ENCODE data around the gene KDM7A.
A peak's percentile ranks its signal among the peaks of the same experiment; 100 is the strongest.
"Not testable (repeated sequence)": the region's sequence is repeated elsewhere in the genome, so short reads cannot be mapped to it uniquely, and the experiment has no call there.

Gene KDM7A

DNA sequence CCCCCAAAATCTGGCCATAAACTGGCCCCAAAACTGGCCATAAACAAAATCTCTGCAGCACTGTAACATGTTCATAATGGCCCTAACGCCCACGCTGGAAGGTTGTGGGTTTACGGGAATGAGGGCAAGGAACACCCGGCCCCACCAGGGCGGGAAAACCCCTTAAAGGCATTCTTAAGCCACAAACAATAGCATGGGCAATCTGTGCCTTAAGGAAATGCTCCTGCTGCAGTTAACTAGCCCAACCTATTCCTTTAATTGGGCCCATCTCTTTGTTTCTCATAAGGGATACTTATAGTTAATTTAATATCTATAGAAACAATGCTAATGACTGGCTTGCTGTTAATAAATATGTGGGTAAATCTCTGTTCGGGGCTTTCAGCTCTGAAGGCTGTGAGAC, 26.2 kb upstream of the KDM7A start:
- not testable (repeated sequence) for DNase-seq (ENCODE audit: low spot score)

DNA sequence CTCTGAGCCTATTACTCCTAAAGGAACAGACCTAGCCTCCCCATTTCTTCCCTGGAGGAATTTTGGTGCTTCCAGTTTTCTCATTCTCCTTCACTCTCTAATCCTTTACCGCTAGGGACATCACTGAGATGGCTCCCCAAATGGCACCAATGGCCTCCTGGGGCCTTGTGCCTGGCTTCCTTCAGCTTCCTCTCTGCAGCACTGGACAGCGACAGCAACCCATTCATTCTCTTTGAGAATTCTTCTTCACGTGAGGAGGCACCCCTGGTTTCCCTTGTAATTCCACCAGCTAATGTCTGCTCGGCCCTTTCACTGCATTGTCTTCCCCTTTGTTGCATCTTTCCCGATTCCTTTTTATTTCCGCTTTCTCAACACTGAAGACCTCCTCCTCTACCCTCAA, 24.6 kb upstream of the KDM7A start:
- DNase-seq (ENCODE audit: low spot score): no peak

DNA sequence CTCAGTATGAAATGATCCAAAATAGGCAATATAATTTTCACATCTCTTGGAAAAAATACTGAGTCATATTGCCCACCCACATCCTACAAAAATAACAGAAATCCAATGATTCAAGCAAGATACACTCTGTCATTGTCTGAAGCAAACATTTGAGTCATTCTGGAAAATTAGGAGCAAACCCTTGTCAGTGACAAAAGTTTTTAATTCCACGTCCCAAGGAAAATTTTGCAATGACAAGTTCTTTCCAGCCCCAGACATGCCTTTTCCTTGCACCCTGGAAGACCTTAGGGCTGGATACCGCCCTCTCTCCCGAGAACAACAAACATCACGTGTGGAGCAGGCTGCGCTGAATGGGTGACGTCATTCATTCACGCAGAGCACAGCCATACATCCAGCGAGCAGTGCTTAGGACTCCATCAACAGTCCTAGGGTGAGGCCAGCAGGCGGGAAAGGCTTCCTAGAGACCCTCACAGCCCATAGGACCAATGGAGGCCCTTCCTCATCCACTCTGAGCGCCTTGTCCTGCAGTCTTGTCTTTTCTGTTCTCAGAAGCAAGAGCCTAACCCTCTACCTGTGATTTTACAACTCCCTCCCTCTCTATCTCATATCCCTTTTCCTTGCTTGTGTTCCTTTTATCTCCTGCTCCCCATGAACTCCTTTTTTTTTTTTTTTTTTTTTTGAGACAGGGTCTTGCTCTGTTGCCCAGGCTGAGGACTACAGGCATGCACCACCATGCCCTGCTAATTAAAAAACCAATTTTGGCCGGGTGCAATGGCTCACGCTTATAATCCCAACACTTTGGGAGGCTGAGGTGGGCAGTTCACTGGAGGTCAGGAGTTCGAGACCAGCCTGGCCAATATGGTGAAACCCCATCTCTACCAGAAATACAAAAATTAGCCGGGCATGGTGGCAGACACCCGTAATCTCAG, 23.5 kb upstream of the KDM7A start:
- DNase-seq (ENCODE audit: low spot score): peak; percentile 20

DNA sequence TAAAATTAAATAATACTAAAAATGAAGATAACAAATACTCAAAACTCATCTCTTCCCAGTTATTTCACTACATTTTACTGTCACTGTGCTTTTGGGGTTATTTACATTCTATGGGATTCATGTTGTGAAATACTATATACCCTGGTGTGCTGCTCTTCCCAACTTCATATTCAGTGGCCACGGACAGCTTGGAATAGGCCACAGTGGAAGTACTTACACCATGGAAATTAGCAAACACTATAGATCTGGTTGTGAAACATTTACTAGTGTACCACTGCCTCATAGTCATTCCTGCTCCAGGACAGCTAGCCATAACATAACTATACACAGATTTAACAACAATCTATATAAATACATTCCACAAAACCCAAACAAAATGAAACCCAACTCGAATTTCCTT, 21.2 kb upstream of the KDM7A start:
- no peak for DNase-seq (ENCODE audit: low spot score)

DNA sequence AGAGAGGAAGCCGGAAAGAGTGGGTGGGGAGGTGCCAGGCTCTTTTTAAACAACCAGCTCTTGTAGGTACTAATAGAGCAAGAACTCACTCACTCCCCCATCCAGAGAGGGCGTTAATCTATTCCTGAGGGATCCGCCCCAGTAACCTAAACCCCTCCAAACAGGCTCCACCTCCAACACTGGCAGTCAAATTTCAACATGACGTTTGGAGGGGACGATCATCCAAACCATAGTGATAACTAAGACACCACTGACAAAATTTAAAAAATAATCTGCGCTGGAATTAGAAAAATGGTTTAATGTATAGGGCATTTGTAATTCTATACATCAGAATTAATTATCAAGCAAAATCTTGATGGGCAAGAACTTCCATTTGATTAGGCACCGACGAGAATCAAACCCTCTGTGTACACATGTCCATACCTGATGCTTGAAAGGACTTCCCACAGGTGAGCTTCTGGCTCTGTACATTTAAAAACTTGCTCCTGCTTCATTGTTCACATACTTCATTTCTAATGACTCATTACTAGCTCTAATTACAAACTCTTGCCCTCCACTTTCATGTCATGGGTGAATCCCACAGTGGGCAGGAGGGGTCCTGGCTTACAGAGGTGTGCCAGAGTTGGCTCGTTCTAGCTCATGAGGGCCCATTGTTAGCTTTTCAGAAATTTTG, 20.6 kb upstream of the KDM7A start:
- DNase-seq (ENCODE audit: low spot score): no peak

DNA sequence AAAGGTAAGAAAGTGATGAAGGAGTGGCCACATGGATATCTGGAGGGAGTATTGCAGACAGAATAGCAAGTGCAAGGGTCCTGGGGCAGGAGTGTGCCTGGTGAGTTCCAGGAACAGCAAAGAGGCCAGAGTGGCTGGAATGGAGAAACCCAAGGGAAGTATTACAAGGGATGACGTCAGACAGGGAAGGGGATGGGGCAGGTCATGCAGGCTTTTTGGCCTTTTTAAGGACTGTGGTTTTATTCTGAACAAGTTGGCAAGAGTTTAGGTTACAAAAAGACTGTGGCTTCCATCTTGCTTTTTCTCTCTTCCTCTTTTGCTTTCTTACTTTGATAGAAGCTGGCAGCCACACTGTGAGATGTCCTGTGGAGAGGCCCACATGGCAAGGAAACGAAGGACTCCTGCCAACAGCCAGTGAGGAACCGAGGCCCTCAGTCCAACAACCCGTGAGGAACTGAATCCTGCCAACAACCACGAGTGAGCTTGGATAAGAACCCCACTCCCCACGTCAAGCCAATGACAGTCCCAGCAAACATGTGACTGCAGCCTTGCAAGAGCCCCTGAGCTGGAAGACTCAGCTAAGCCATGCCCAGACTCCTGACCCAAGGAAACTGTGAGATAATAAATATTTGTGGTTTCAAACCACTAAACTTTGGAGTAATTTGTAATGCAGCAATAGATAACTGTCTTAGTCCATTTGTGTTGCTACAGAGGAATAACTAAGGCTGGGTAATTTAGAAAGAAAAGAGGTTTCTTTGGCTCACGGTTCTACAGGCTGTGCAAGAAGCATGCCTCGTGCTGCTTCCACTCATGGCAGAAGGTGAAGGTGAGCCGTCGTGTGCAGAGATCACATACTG, 19.8 kb upstream of the KDM7A start:
- no peak for DNase-seq (ENCODE audit: low spot score)

DNA sequence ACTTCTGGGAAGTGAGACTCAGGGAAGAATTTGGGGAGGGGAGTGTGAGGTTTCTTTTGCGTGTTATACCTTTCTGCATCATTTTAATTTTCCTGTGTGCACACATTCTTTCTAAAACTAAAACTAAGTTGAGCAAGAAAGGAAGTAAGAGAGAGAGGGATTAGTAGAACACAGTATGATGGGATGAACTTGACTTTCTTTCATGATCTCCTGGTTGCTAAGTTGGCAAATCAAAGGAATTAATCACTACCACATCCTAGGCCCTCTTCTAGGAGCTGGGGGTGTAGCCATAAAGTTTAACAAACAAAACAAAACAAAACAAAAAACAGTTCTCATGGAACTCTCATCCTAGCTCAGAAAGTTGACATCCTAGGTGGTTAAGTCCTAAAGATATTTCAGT, 19.1 kb upstream of the KDM7A start:
- DNase-seq (ENCODE audit: low spot score): no peak

DNA sequence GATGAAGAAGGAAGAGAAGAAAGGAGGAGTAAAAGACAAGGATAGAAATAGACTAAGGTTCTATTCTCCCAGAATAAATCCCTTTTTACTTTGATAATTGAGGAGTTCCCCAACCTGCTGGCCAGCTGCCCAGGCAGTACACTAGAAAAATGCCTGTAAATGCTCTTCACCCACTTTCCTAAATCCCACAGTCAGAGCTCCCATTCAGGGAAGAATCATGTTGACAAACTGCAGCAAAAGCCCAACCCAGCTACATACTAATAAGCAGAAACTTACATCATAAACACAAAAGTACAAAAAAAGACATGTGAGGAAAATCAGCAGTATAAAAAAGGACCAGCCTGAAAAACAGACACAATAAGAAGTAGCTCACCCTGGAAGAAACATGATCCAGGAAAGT, 15.8 kb upstream of the KDM7A start:
- DNase-seq (ENCODE audit: low spot score): no peak

DNA sequence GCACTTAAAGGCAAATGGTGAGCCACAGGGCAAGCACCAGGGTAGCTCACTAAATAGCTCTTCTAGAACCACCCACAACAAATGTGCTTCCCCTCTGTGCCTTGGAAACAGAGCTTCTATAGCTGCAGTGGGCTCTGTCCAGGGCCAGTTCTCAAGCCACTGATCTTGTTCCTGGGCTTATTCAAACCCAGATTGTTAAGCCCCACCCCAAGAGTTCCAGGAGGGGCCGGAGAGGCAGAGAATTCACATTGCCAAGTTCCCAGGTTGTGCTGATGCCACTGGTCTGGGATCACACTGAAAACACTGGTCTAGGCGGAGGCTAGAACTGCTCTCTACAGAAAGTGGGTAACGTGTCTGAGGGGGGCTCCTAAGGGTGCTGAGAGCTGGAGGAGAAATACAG, 15.4 kb upstream of the KDM7A start:
- no peak for DNase-seq (ENCODE audit: low spot score)

DNA sequence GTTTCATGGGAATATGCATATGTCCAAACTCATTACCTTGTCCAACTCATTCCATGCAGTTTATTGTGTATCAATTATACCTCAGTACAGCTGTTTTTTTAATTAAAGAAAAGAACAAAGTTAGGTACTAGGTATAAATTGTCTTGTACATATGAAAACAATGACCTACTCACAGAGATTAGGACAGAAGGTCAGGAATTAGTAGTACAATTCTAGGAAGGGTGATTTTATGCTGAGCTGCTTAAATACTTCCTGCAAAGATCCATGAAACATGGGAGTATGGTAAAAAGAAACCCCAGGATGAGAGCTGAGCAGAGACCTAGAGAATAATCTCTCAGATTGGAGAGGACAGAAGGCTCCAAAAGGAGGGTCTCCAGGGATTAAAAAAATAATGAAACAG, 13.8 kb upstream of the KDM7A start:
- no peak for DNase-seq (ENCODE audit: low spot score)

DNA sequence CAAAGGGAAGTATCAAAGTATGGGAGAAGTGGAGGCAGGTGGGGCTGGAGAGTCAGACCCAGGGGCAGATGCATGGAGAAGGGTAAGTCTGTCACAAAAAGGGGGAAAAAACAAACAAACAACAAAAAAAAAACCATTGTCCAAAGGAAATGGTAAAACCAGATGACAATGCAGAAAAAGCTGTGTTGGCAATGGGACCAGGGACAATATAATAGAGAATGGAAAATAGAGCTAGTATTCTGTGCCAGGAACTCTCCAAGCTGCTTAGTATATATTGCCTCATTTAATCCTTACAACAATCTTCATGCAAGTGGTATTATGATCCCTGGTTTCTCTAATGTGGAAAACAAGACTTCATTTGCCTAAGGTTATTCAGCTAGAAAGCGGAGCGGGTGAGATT, 13.1 kb upstream of the KDM7A start:
- DNase-seq (ENCODE audit: low spot score): no peak

DNA sequence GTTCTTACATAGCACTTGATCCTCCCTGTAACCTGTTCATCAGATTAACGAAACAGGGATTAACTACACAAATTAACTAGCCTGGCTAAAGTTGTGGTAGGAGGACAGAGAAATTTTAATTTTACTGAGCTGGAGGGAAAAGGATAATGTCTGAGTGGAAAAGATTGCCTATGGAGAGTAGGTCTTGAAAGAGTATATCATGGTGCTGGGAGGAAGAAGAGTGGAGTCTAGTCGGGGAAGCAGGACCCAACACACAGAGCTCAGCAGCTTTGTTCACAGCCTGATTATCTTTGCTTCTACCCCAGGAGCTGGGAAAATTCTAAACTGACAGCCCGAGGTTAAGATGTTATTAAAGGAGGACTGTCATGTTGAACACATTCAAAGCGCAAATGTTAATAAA, 6.1 kb upstream of the KDM7A start:
- DNase-seq (ENCODE audit: low spot score): no peak

DNA sequence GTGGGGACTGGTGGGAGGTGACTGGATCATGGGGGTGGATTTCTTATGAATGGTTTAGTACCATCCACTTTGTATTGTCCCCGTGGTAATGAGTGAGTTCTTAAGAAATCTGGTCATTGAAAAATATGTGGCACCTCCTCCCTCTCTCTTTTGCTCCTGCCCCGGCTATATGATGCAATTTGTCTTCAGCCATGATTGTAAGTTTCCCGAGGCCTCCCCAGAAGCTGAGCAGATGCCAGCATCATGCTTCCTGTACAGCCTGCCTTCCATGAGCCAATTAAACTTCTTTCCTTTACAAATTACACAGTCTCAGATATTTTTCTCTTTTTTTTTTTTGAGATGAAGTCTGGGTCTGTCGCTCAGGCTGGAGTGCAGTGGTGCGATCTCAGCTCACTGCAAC, 2.6 kb upstream of the KDM7A start:
- no peak for DNase-seq (ENCODE audit: low spot score)

DNA sequence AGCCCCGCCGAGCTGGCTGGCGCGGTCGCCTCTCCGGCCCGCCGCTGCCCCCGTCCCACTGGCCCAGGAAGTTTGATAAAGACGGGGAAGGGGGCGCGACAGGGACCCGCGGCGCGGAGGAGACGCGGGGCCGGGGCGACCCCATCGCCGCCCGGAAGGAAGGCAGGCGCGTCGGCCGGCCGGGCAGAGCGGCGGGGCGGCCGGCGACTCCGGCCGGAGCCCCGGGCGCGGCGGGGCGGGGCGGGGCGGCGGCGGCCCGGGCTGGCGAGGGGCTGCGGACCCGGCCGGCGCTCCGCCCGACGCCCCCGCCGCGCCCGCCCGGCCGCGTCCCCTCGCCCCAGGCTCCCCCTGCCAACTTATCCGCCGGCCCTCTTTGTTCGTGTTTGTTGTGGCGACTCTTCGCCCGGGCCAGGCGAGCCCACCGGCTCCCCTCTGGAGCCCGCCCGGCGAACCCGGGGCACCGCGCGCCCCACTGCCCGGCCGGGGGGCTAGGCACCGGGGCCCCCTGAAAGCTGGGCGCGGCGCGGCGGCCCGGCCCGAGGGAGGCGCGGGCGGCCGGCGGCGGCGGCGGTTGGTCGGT, 571 bp downstream of the KDM7A start:
- no peak for DNase-seq (ENCODE audit: low spot score)

DNA sequence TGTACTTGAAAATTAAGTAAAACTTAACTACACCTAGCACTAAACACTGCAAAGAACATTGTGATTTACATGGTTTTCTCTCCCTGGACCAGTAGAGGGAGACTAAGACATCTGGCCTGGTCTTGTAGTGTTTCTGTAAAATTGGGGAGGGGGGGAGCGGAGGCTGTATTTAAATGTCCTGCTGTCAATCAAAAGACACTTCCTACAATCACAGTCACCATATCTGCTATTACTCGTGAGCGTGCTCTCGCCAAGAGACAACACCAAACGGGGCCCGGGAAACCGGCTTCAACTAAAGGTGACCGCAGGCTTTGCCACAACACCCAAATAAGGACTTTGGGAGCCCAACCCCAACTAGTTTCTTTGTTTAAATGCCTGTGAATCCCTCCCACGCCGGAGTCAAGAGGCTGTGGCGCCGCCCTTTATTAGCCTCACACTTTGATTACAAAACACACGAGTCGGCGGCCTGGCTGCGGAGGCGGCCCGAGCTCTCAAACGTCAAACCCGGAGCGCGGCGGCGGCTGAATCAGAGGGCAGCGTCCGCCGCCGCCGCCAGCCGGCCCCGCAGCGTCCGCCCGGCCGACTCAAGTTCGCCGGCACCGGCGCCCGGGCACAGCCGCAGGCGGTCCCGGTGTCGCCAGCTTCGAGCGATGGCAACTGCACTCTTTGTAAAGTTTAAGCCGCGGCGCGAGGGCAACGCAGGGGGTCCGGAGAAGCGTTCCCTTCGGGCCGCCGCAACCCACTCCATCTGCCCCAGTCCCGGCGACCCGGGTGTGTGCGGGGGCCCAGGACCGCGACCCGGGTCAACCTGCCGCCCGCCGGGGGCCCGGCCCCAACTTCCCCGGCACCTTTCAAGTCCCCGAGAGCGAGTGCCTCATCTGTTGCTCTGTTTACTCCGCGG, 1.3 kb downstream of the KDM7A start:
- peak; percentile 95 for DNase-seq (ENCODE audit: low spot score)

DNA sequence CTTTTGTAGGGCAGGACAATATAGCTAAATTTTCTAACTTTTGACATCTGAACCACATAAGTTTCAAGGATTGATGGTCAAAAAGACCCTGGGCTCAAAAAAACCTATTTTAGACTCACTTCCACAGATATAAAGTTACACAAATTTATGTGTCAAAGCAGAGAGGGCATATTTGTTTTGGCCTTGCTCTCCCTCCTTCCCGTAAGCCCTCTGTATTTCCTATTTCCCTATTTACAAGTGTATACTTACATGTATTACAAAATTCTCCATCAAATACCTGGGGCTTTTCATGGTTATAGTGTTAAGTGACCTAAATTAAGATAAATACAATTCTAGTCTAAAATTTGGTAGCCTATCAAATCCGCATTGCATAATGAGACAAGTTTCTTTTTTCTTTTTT, 2.6 kb downstream of the KDM7A start:
- DNase-seq (ENCODE audit: low spot score): no peak

DNA sequence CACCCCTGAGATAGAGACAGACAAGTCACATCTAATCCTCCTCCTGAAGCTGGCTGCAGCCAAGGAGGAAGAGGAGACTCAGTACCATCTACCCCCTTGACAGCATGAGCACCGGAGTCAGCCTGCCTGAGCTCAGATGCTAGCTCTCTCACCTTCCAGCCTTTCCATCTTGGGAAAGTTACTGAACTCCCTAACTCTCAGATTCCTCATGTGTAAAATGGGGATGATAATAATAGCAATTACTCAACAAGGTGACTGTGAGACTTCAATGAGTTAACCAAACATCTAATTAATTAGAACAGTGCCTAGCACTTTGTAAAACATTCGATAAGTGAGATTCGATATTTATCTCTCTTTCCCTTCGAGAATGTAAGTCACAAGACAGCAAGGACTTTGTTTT, 6.4 kb downstream of the KDM7A start:
- no peak for DNase-seq (ENCODE audit: low spot score)

DNA sequence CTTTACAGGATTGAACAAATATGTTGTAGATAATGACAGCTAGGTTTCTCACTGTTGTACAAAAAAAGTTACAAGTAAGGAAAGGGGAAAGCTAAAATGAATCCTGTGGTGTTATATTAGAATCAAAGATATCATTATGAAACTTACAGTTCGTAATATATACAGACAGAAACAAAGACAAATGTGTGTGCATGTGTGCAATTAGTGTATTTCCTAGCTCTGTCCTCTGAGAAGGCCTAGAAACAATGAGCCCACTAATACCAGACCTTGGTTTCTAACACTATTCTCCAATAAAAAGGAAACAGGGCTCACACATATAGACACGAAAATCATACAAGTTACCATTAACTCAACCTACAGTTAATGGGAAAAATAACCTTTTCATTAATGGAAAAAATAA, 8.0 kb downstream of the KDM7A start:
- no peak for DNase-seq (ENCODE audit: low spot score)

DNA sequence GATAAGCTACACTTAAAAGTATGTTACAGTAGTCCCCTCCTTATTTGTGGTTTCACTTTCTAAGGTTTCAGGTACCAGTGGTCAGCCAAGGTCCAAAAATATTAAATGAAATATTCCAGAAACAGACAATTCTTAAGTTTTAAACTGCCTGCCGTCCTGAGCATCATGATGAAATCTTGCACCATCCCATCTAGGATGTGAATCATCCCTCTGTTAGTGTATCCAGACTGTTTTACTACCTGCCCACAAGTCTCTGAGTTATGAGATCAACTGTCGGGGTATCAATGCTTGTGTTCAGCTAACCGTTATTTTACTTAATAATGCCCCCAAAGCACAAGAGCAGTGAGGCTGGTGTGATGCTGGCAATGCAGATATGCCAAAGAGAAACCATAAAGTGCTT, 11.4 kb downstream of the KDM7A start:
- no peak for DNase-seq (ENCODE audit: low spot score)

DNA sequence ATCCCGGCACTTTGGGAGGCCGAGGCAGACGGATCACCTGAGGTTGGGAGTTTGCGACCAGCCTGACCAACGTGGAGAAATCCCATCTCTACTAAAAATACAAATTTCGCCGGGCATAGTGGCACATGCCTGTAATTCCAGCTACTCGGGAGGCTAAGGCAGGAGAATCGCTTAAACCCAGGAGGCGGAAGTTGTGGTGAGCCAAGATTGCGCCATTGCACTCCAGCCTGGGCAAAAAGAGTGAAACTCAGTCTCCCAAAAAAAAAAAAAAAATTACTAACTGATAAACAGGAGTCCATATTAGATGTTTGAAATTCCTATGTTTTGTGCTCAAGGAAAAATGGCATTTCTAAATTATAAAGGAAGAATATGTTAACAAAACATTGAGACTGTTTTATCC, 14.7 kb downstream of the KDM7A start:
- not testable (repeated sequence) for DNase-seq (ENCODE audit: low spot score)

DNA sequence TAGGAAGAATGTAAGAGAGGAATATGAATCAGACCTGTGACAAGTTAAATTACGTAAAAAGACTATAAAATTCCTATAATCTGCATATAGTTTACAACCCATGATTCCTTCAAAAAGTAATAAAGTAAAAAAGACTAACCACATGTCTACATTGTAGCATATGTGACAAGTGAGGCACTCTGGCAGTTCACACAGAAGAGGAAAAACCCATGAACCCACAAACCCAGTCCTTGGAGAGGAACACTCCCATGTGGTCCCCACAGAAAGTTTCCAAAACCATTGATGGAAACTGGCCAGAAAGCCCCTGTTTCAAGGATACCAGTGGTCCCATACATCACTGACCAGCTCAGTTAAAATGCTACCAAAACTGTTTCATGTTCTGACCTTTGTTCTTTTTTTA, 15.7 kb downstream of the KDM7A start:
- no peak for DNase-seq (ENCODE audit: low spot score)
